Endothelial cell of umbilical vein (primary cell): Measurements from ENCODE around the gene CWC27.

Experiments
- MAX ChIP-seq: IDR thresholded peaks from 2 replicates; pipeline ENCODE4 v1.6.1; 2011; ENCODE audit not compliant: insufficient read depth, insufficient read length
- POLR2A ChIP-seq: IDR thresholded peaks from 2 replicates; pipeline ENCODE4 v1.6.1; 2012; ENCODE audit warnings: low read depth, mild to moderate bottlenecking, control low read depth, low read length

GRCh38 chr5:64923151-64923685 is 154.5 kb downstream of the CWC27 start:
- TF ChIP-seq POLR2A: no peak
- TF ChIP-seq MAX: no peak
